ENCODE results near the gene SH2B2. TPM values are rescaled to one million over a fixed set of nuclear protein-coding genes. Genes with fewer than 3 reads are reported as not detected.
A peak's percentile ranks its signal among the peaks of the same experiment; 100 is the strongest.

Gene SH2B2
- total RNA-seq, 1 donor from 2014 or later, result 11.5 TPM

DNA sequence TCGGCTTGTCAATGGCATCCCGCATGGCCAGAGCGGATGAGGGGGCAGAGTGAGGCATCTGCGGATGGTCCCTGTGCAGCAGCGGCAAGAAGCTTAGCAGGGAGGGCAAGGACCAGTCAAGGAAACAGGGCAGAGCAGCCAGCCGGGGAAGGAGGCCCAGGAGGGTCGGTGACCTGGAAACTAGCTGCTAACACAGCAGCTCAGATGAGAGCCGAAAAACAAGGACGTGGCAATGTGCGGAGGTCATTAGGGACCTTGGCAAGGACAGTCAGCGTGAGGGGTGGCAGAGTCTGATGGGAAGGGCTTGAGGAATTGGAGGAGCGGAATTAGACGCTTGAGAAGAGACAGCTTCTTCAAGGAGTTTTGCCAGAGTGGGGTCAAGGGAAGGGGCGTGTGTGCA, 20.1 kb upstream of the SH2B2 start:
- no peaks in the 10 kb centered on the region for H3K4me1 Mint-ChIP-seq (ENCODE audit: low read depth)
- no peak for DNase-seq (ENCODE audit: low spot score, unreplicated experiment)
- TF ChIP-seq, protein P1, sequence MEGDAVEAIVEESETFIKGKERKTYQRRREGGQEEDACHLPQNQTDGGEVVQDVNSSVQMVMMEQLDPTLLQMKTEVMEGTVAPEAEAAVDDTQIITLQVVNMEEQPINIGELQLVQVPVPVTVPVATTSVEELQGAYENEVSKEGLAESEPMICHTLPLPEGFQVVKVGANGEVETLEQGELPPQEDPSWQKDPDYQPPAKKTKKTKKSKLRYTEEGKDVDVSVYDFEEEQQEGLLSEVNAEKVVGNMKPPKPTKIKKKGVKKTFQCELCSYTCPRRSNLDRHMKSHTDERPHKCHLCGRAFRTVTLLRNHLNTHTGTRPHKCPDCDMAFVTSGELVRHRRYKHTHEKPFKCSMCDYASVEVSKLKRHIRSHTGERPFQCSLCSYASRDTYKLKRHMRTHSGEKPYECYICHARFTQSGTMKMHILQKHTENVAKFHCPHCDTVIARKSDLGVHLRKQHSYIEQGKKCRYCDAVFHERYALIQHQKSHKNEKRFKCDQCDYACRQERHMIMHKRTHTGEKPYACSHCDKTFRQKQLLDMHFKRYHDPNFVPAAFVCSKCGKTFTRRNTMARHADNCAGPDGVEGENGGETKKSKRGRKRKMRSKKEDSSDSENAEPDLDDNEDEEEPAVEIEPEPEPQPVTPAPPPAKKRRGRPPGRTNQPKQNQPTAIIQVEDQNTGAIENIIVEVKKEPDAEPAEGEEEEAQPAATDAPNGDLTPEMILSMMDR (IDR thresholded peaks at IDR 0.05; ENCODE audit: unreplicated experiment), result no peak
- H3K27ac Mint-ChIP-seq, result no peak overlapping the region
- no peak overlapping the region for H3K4me3 Mint-ChIP-seq (ENCODE audit: low read depth)
- H3K36me3 Mint-ChIP-seq (ENCODE audit: insufficient read depth), result peaks cover 1% of the 10 kb centered on the region
- no peaks in the 10 kb centered on the region for H3K9me3 Mint-ChIP-seq (ENCODE audit: low read depth)
- H3K27me3 Mint-ChIP-seq, result peaks cover 6% of the 10 kb centered on the region

DNA sequence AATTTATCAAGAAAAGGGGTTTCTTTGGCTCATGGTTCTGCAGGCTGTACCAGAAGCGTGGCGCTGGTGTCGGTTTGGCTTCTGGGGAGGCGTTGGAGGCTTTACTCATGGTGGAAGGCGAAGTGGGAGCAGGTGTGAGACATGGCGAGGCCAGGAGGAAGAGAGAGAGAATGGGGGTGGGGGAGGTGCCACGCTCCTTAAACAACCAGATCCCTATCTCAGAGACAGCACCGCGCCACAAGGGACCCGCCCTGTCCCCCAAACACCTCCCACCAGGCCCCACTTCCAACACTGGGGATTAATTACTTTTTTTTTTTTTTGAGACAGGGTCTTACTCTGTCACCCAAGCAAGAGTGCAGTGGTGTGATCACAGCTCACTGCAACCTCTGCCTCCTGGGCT, 18.0 kb upstream of the SH2B2 start:
- H3K9me3 Mint-ChIP-seq (ENCODE audit: low read depth), result no peaks in the 10 kb centered on the region

DNA sequence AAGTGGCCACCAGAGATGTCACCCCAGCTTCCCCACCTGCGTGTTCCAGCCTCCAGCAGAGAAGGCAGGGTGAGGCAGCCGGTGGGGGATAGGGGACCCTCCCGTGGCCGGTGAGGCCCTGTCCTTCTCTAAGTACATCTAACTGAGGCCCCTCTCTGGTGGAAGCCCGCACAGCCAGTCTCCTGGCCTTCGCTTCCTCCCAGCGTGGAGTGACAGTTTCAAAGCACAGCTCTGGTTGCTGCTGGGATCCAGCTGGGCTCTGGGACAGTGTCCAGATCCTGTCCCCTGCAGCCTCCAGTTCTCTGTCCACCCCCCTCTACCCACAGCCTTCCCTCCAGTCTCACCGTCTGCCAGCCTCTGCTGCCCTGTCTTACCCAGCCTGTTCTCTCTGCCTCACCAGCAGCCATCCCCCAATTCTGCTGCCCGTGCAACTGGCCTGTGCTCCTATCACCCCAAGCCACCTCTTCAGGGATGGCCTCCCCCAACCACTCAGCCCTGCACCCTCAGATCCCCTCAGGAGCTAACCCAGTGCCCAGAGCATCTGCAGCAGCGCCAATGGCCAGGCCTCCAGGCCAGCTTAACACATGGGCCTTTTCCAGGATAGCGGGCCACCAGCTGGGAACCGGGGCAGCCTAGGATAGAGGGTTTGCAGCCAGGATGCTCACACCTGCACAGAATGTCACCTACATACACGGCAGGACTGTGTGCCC, 16.3 kb upstream of the SH2B2 start:
- H3K4me3 Mint-ChIP-seq (ENCODE audit: low read depth), result no peak overlapping the region
- peaks cover 6% of the 10 kb centered on the region for H3K27me3 Mint-ChIP-seq
- DNase-seq (ENCODE audit: low spot score, unreplicated experiment), result no peak
- H3K36me3 Mint-ChIP-seq (ENCODE audit: insufficient read depth), result no peaks in the 10 kb centered on the region
- H3K27ac Mint-ChIP-seq, result peak overlapping the region; percentile 84
- H3K9me3 Mint-ChIP-seq (ENCODE audit: low read depth), result no peaks in the 10 kb centered on the region
- H3K4me1 Mint-ChIP-seq (ENCODE audit: low read depth), result no peaks in the 10 kb centered on the region
- TF ChIP-seq, protein P1 (IDR thresholded peaks at IDR 0.05; ENCODE audit: unreplicated experiment), result no peak

More for the DNA sequence above, 18.0 kb upstream of the SH2B2 start:
- TF ChIP-seq, protein P1 (IDR thresholded peaks at IDR 0.05; ENCODE audit: unreplicated experiment), result no peak
- Mint-ChIP-seq H3K4me1 (ENCODE audit: low read depth) (no peaks in the 10 kb centered on the region), H3K4me3 (ENCODE audit: low read depth) (no peak overlapping the region), H3K36me3 (ENCODE audit: insufficient read depth) (no peaks in the 10 kb centered on the region), H3K27ac (peak overlapping the region; percentile 16), H3K27me3 (peaks cover 6% of the 10 kb centered on the region)
- no peak for DNase-seq (ENCODE audit: low spot score, unreplicated experiment)

DNA sequence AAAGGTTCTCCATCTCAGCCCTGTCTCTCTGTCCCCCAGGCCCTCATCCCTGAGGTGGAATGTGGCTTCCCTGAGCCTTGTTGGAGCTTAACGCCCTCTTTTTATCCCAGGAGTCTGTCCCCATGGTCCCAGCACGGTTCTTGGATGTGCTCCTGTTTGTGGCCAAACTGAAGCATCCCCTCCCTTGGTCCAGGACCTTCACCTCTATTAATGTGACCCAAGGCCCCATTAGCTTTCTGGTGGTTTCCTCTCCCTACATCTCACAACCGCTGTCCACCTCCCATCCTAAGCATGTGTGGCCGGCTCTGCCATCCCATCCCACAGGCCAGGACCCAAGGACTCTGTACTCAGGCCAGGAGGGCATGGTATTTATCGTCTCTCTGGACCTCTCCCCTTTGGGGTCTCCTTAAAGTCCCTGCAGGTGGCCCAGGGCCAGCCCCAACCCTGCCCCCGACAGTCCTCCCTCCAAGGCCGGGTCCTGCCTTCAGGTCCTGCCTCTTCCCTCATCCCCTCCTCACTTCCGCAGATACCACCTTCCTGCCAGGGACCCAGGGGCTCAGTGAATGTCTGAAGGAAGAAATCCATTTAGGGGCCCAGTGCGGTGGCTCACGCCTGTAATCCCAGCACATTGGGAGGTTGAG, 15.4 kb upstream of the SH2B2 start:
- no peak overlapping the region for H3K4me3 Mint-ChIP-seq (ENCODE audit: low read depth)
- H3K36me3 Mint-ChIP-seq (ENCODE audit: insufficient read depth), result no peaks in the 10 kb centered on the region
- no peaks in the 10 kb centered on the region for H3K9me3 Mint-ChIP-seq (ENCODE audit: low read depth)
- DNase-seq (ENCODE audit: low spot score, unreplicated experiment), result no peak
- TF ChIP-seq, protein P1 (IDR thresholded peaks at IDR 0.05; ENCODE audit: unreplicated experiment), result no peak
- no peaks in the 10 kb centered on the region for H3K4me1 Mint-ChIP-seq (ENCODE audit: low read depth)
- H3K27ac Mint-ChIP-seq, result no peak overlapping the region
- peaks cover 6% of the 10 kb centered on the region for H3K27me3 Mint-ChIP-seq

DNA sequence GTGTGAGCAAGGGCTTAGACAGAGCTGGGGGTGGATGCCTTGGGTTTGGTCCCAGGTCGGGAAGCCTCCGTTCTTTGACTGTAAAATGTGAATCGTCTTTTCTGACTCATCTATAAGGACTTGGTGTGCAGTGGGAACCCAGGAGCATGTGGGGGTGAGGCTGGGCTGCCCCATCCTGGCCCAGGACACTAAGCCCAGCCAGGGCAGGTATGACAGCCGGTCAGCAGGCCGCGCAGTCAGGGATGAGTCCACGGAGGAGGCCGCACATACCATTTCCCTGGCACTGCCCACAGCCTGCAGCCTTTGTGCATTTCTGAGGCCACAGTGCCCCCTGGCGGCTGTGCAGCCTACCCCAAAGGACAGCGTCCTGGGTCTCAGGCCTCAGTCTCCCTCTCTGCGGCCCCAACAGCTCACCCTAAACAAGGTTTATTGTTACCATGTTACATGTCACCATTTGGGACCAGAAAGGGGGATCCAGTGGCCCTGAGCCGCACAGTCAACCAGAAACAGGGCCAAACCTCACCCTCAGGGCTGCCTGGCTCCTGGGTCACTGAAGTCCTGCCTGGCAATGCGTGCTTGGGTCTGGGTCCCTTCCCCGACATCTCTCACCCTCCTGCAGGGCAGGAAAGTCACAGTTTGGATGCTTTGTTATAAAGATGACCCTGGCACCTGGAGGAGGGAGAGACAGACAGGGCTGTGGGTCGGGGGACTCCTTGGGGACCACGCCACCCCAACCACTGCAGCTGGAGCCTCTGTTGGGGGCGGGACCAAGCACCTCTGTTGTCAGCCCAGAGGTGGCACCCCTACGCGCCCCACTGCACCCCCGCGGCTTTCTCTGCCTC, 14.4 kb upstream of the SH2B2 start:
- TF ChIP-seq, protein P1 (IDR thresholded peaks at IDR 0.05; ENCODE audit: unreplicated experiment), result peak; percentile 94
- Mint-ChIP-seq H3K4me3 (ENCODE audit: low read depth) (no peak overlapping the region), H3K9me3 (ENCODE audit: low read depth) (no peaks in the 10 kb centered on the region), H3K4me1 (ENCODE audit: low read depth) (no peaks in the 10 kb centered on the region), H3K27me3 (peaks cover 6% of the 10 kb centered on the region), H3K36me3 (ENCODE audit: insufficient read depth) (no peaks in the 10 kb centered on the region), H3K27ac (peak overlapping the region; percentile 81)
- DNase-seq (ENCODE audit: low spot score, unreplicated experiment), result peak; percentile 76

Measured in progenitor cell of endocrine pancreas (in vitro differentiated cells).